Measurements from ENCODE around the gene FSTL4. TPM values are rescaled to one million over a fixed set of nuclear protein-coding genes. Genes with fewer than 3 reads are reported as not detected.

FSTL4 gene
- total RNA-seq, 1 experiment from 2014 or later: 2.7 TPM

- no peaks in the 10 kb centered on the region for H3K27me3 ChIP-seq (replicated peaks; ENCODE audit: control insufficient read depth, insufficient read depth, low read length)
- H3K27ac Mint-ChIP-seq (ENCODE audit: unreplicated experiment): no peak overlapping the region
- H3K4me1 ChIP-seq: no peaks in the 10 kb centered on the region
- no peaks in the 10 kb centered on the region for H3K9me3 Mint-ChIP-seq (ENCODE audit: unreplicated experiment)
- POLR2A ChIA-PET: no interaction called here
- peaks cover 6% of the 10 kb centered on the region for H3K36me3 Mint-ChIP-seq (ENCODE audit: insufficient read depth, unreplicated experiment)
- TF ChIP-seq CTCF (IDR thresholded peaks at IDR 0.05; ENCODE audit: insufficient read depth in 1 of 2, low read depth in 1 of 2, low read length in 1 of 2, severe bottlenecking in 1 of 2, unreplicated experiment in 1 of 2): no peak
- no peak overlapping the region for H3K4me3 ChIP-seq (ENCODE audit: low read depth, low read length)
- no peak for DNase-seq
- intact Hi-C loops (cut with micrococcal nuclease; ENCODE audit: unreplicated experiment): no loop called here
- H3K36me3 ChIP-seq (ENCODE audit: control insufficient read depth, insufficient read depth, low read length): no peaks in the 10 kb centered on the region
- H3K9me3 ChIP-seq: no peaks in the 10 kb centered on the region
- peaks cover 5% of the 10 kb centered on the region for H3K27me3 Mint-ChIP-seq (ENCODE audit: insufficient read depth, unreplicated experiment)
- peaks cover 9% of the 10 kb centered on the region for H3K4me1 Mint-ChIP-seq (ENCODE audit: low read depth, unreplicated experiment)
- no peak overlapping the region for H3K4me3 Mint-ChIP-seq (ENCODE audit: unreplicated experiment)
- CTCF ChIA-PET: no interaction called here
- BruUV-seq (replicated peaks): no TSS peak
Measured at GRCh38 chr5:133232011-133232410, 380.3 kb downstream of the FSTL4 start.

- BruUV-seq (replicated peaks): no TSS peak
- H3K36me3 ChIP-seq (ENCODE audit: control insufficient read depth, insufficient read depth, low read length): no peaks in the 10 kb centered on the region
- no peak overlapping the region for H3K4me3 Mint-ChIP-seq (ENCODE audit: unreplicated experiment)
- DNase-seq: no peak
- no peaks in the 10 kb centered on the region for H3K36me3 Mint-ChIP-seq (ENCODE audit: insufficient read depth, unreplicated experiment)
- H3K27me3 Mint-ChIP-seq (ENCODE audit: insufficient read depth, unreplicated experiment): no peaks in the 10 kb centered on the region
- no peaks in the 10 kb centered on the region for H3K27me3 ChIP-seq (replicated peaks; ENCODE audit: control insufficient read depth, insufficient read depth, low read length)
- H3K27ac Mint-ChIP-seq (ENCODE audit: unreplicated experiment): no peak overlapping the region
- peaks cover 4% of the 10 kb centered on the region for H3K4me1 Mint-ChIP-seq (ENCODE audit: low read depth, unreplicated experiment)
- no peaks in the 10 kb centered on the region for H3K9me3 ChIP-seq
- POLR2A ChIA-PET: no interaction called here
- TF ChIP-seq CTCF (IDR thresholded peaks at IDR 0.05; ENCODE audit: insufficient read depth in 1 of 2, low read depth in 1 of 2, low read length in 1 of 2, severe bottlenecking in 1 of 2, unreplicated experiment in 1 of 2): no peak
- H3K4me3 ChIP-seq (ENCODE audit: low read depth, low read length): no peak overlapping the region
- CTCF ChIA-PET: no interaction called here
- H3K9me3 Mint-ChIP-seq (ENCODE audit: unreplicated experiment): no peaks in the 10 kb centered on the region
- peaks cover 4% of the 10 kb centered on the region; the same call in 1 of the 2 replicates for H3K4me1 ChIP-seq
- intact Hi-C loops (cut with micrococcal nuclease; ENCODE audit: unreplicated experiment): no loop called here
Measured at GRCh38 chr5:133230823-133231578, 381.3 kb downstream of the FSTL4 start.

GRCh38 chr5:133229931-133230664 is 382.2 kb downstream of the FSTL4 start:
- H3K36me3 Mint-ChIP-seq (ENCODE audit: insufficient read depth, unreplicated experiment): no peaks in the 10 kb centered on the region
- peaks cover 13% of the 10 kb centered on the region; the same call in 1 of the 2 replicates for H3K4me1 ChIP-seq
- no peaks in the 10 kb centered on the region for H3K27me3 ChIP-seq (replicated peaks; ENCODE audit: control insufficient read depth, insufficient read depth, low read length)
- H3K36me3 ChIP-seq (ENCODE audit: control insufficient read depth, insufficient read depth, low read length): no peaks in the 10 kb centered on the region
- ChIA-PET POLR2A (no interaction called here), CTCF (interaction anchor here (0.9 kb wide), 1 partner anchor 18 kb away, joined by 3 read pairs; no protein-coding TSS in a partner anchor)
- H3K27me3 Mint-ChIP-seq (ENCODE audit: insufficient read depth, unreplicated experiment): no peaks in the 10 kb centered on the region
- intact Hi-C loops (cut with micrococcal nuclease; ENCODE audit: unreplicated experiment): no loop called here
- H3K9me3 Mint-ChIP-seq (ENCODE audit: unreplicated experiment): no peaks in the 10 kb centered on the region
- peaks cover 4% of the 10 kb centered on the region for H3K4me1 Mint-ChIP-seq (ENCODE audit: low read depth, unreplicated experiment)
- H3K27ac Mint-ChIP-seq (ENCODE audit: unreplicated experiment): no peak overlapping the region
- no peak for TF ChIP-seq CTCF (IDR thresholded peaks at IDR 0.05; ENCODE audit: insufficient read depth in 1 of 2, low read depth in 1 of 2, low read length in 1 of 2, severe bottlenecking in 1 of 2, unreplicated experiment in 1 of 2)
- DNase-seq: no peak
- no peak overlapping the region for H3K4me3 Mint-ChIP-seq (ENCODE audit: unreplicated experiment)
- no TSS peak for BruUV-seq (replicated peaks)
- H3K4me3 ChIP-seq (ENCODE audit: low read depth, low read length): no peak overlapping the region
- no peaks in the 10 kb centered on the region for H3K9me3 ChIP-seq
